Liver (tissue), 9 donors: ENCODE results near the gene GPS2. TPM values are rescaled to one million over a fixed set of nuclear protein-coding genes. Genes with fewer than 3 reads are reported as not detected.

Experiments used
- DNase-seq: peaks from one replicate; pipeline ENCODE4 v3.0.0-alpha.2; 2017; ENCODE audit warnings: low spot score
- H3K27ac ChIP-seq, 2 donors: one replicate each; pipeline ENCODE4 v1.7.0; 2013; ENCODE audit warnings: inconsistent platforms in 2 of 2, low read length in 2 of 2, control low read depth in 1 of 2, low read depth in 1 of 2, mild to moderate bottlenecking in 1 of 2
- H3K27me3 ChIP-seq, 4 donors: one replicate each; pipeline versions ENCODE4 v1.6.1 to v1.7.0; 2013; ENCODE audit warnings: low read length in 3 of 4, inconsistent platforms in 1 of 4, mild to moderate bottlenecking in 1 of 4, moderate library complexity in 1 of 4; ENCODE audit not compliant: control insufficient read depth in 4 of 4, insufficient read depth in 4 of 4
- H3K36me3 ChIP-seq, 4 donors: one replicate each; pipeline versions ENCODE4 v1.6.1 to v1.7.0; 2013; ENCODE audit warnings: low read length in 3 of 4, mild to moderate bottlenecking in 3 of 4, low read depth in 1 of 4, moderate library complexity in 1 of 4; ENCODE audit not compliant: control insufficient read depth in 4 of 4, insufficient read depth in 3 of 4
- H3K4me1 ChIP-seq, 4 donors: one replicate each; pipeline versions ENCODE4 v1.6.1 to v1.7.0; 2013; ENCODE audit warnings: low read length in 3 of 4, mild to moderate bottlenecking in 3 of 4, moderate library complexity in 1 of 4; ENCODE audit not compliant: control insufficient read depth in 4 of 4, insufficient read depth in 4 of 4
- H3K4me3 ChIP-seq, 3 donors: one replicate each; pipeline versions ENCODE4 v1.6.1 to v1.7.0; 2013; ENCODE audit warnings: low read length in 3 of 3, control low read depth in 1 of 3, low read depth in 1 of 3, mild to moderate bottlenecking in 1 of 3
- H3K9ac ChIP-seq, 2 donors: one replicate each; pipeline ENCODE4 v1.7.0; 2013; ENCODE audit warnings: low read length in 2 of 2, mild to moderate bottlenecking in 2 of 2, moderate library complexity in 2 of 2, control low read depth in 1 of 2, low read depth in 1 of 2
- H3K9me3 ChIP-seq, 4 donors: one replicate each; pipeline versions ENCODE4 v1.6.1 to v1.7.0; 2013; ENCODE audit warnings: low read length in 3 of 4; ENCODE audit not compliant: control insufficient read depth in 4 of 4
- EGR1 ChIP-seq, 2 donors: IDR thresholded peaks; 2 replicates each; pipeline ENCODE4 v1.6.1; 2016 to 2018; ENCODE audit warnings: antibody characterized with exemption in 2 of 2, low read depth in 2 of 2
- FOXA1 ChIP-seq: IDR thresholded peaks from 2 replicates; pipeline ENCODE4 v1.6.1; 2016; ENCODE audit warnings: antibody characterized with exemption
- FOXA2 ChIP-seq: IDR thresholded peaks from 2 replicates; pipeline ENCODE4 v1.6.1; 2016; ENCODE audit warnings: antibody characterized with exemption
- GABPA ChIP-seq, 2 donors: IDR thresholded peaks in 1 of 2; conservative IDR thresholded peaks in 1 of 2; 2 replicates each; pipeline ENCODE4 v1.6.1; 2016; ENCODE audit warnings: antibody characterized with exemption in 2 of 2, mild to moderate bottlenecking in 1 of 2, moderate library complexity in 1 of 2
- HNF4A ChIP-seq, 2 donors: conservative IDR thresholded peaks; 2 replicates each; pipeline ENCODE4 v1.6.1; 2016; ENCODE audit warnings: antibody characterized with exemption in 2 of 2, mild to moderate bottlenecking in 2 of 2
- HNF4G ChIP-seq: IDR thresholded peaks from 2 replicates; pipeline ENCODE4 v1.6.1; 2016; ENCODE audit warnings: antibody characterized with exemption
- JUND ChIP-seq, 2 donors: IDR thresholded peaks; 2 replicates each; pipeline ENCODE4 v1.6.1; 2016; ENCODE audit warnings: antibody characterized with exemption in 2 of 2
- NR2F2 ChIP-seq: IDR thresholded peaks from 2 replicates; pipeline ENCODE4 v1.6.1; 2016; ENCODE audit warnings: antibody characterized with exemption
- RAD21 ChIP-seq, 2 donors: IDR thresholded peaks; 2 replicates each; pipeline ENCODE4 v1.6.1; 2016; ENCODE audit warnings: antibody characterized with exemption in 2 of 2, mild to moderate bottlenecking in 2 of 2
- RXRA ChIP-seq, 2 donors: IDR thresholded peaks; 2 replicates each; pipeline ENCODE4 v1.6.1; 2017 to 2018; ENCODE audit warnings: antibody characterized with exemption in 2 of 2, mild to moderate bottlenecking in 1 of 2
- SP1 ChIP-seq: IDR thresholded peaks from 2 replicates; pipeline ENCODE4 v1.6.1; 2018; ENCODE audit warnings: antibody characterized with exemption, mild to moderate bottlenecking
- TAF1 ChIP-seq: conservative IDR thresholded peaks from 2 replicates; pipeline ENCODE4 v1.6.1; 2016; ENCODE audit warnings: antibody characterized with exemption, mild to moderate bottlenecking
- YY1 ChIP-seq: IDR thresholded peaks from 2 replicates; pipeline ENCODE4 v1.6.1; 2016; ENCODE audit warnings: antibody characterized with exemption, mild to moderate bottlenecking
- WGBS: extraction: QIAGEN DNeasy Blood & Tissue Kit; methylation state at CpG from one replicate; pipeline ENCODE4 v1.1.7; 2013; 5-methylcytosine and 5-hydroxymethylcytosine counted together
- polyA plus RNA-seq, 2 donors: library from polyadenylated mRNA; stranded (reverse) in 1 of 2; unstranded in 1 of 2; fragments of 200-250 nt in 1 of 2; fragments of >200 nt in 1 of 2; fragmentation: Nextera tagmentation in 1 of 2; extraction: Ambion mirVana in 1 of 2; gene quantifications; one replicate each; pipeline versions ENCODE4 v1.2.1 to v1.2.3, GENCODE V29; 2013 to 2015
- total RNA-seq, 2 donors: library from RNA; depleted of rRNA; stranded (reverse); fragments of >200 nt; gene quantifications; one replicate each; pipeline ENCODE4 v1.2.3, GENCODE V29; 2014
- TF ChIP-seq, protein P1 (sequence below): IDR thresholded peaks from 2 replicates; pipeline ENCODE4 v1.6.1; 2016; ENCODE audit warnings: antibody characterized with exemption
- TF ChIP-seq, protein P2 (sequence below): IDR thresholded peaks from 2 replicates; pipeline ENCODE4 v1.6.1; 2016; ENCODE audit warnings: antibody characterized with exemption, mild to moderate bottlenecking
- TF ChIP-seq, protein P3 (sequence below): fragments of 150-350 bp; IDR thresholded peaks from 2 replicates; pipeline ENCODE4 v1.5.1; 2017; ENCODE audit warnings: improper control_type of control experiment, low read depth, low read length; ENCODE audit not compliant: missing input control
- TF ChIP-seq, protein P4 (sequence below): IDR thresholded peaks from 2 replicates; pipeline ENCODE4 v1.6.1; 2016; ENCODE audit warnings: antibody characterized with exemption
- TF ChIP-seq, protein P5 (sequence below): IDR thresholded peaks from 2 replicates; pipeline ENCODE4 v1.6.1; 2016; ENCODE audit warnings: antibody characterized with exemption
- donor health status: healthy.
- donor health status: healthy.
- donor health status: healthy.
- donor health status: healthy.
- donor health status: healthy.

Gene GPS2
- total and polyA plus RNA-seq, 4 donors, result 20.8 to 43.1 (median 22.8) TPM

DNA sequence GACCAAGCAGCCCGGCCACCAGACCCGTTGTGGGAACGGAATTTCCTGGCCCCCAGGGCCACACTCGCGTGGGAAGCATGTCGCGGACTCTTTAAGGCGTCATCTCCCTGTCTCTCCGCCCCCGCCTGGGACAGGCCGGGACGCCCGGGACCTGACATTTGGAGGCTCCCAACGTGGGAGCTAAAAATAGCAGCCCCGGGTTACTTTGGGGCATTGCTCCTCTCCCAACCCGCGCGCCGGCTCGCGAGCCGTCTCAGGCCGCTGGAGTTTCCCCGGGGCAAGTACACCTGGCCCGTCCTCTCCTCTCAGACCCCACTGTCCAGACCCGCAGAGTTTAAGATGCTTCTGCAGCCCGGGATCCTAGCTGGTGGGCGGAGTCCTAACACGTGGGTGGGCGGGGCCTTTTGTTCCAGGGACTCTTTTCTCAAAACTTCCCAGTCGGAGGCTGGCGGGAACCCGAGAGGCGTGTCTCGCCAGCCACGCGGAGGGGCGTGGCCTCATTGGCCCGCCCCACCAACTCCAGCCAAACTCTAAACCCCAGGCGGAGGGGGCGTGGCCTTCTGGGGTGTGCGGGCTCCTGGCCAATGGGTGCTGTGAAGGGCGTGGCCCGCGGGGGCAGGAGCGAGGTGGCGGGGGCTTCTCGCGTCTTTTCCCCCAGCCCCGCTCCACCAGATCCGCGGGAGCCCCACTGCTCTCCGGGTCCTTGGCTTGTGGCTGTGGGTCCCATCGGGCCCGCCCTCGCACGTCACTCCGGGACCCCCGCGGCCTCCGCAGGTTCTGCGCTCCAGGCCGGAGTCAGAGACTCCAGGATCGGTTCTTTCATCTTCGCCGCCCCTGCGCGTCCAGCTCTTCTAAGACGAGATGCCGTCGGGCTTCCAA, 33.8 kb downstream of the GPS2 start, which contains the start of gene SLC2A4 (continued):
- TF ChIP-seq, protein P1, sequence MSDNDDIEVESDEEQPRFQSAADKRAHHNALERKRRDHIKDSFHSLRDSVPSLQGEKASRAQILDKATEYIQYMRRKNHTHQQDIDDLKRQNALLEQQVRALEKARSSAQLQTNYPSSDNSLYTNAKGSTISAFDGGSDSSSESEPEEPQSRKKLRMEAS, result peak; percentile 93
- no peak for TF ChIP-seq GABPA (IDR thresholded peaks at IDR 0.05 in 1 of 2, conservative IDR thresholded peaks at IDR 0.05 in 1 of 2)

DNA sequence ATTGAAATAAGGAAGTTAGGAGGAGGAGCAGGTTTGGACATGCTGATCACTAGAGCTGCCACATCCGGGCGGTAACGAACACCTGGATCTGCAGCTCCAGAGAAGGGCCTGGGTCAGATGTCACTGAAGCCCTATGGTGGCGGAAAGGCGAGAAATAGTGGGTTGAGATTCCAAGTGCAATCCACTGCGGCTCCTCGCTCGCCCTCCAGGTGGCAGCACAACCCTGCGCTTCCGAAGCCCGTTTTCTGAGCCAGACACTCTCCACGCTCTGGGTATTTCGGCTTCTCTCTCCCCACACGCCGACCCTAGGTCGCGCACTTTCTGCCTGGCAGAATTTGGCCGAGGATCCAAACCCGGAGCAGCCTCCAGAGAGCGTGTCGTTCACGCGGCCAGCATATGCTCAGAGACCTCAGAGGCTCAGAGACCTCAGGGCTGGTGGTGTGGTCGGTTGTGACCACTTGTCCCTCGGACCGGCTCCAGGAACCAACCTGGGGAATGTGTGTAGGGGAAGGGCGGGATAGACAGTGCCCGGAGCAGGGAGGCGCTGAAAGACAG, 34.6 kb downstream of the GPS2 start:
- peak overlapping the region; percentile 88 to 94 for H3K27ac ChIP-seq
- H3K9me3 ChIP-seq, result no peaks in the 10 kb centered on the region
- TF ChIP-seq JUND (IDR thresholded peaks at IDR 0.05) (no peak), FOXA1 (peak; percentile 38), HNF4A (conservative IDR thresholded peaks at IDR 0.05) (peak; percentile 14 to 34), TAF1 (peak; percentile 48), SP1 (peak; percentile 47), FOXA2 (no peak), GABPA (IDR thresholded peaks at IDR 0.05 in 1 of 2, conservative IDR thresholded peaks at IDR 0.05 in 1 of 2) (no peak), RAD21 (IDR thresholded peaks at IDR 0.05) (peak; percentile 98 to 99), RXRA (IDR thresholded peaks at IDR 0.05) (peak in 1 of 2 donors; percentile 18), HNF4G (no peak), NR2F2 (peak; percentile 53), EGR1 (IDR thresholded peaks at IDR 0.05; ENCODE audit: low read depth in 2 of 2) (no peak), YY1 (no peak)
- TF ChIP-seq, protein P1, result no peak
- TF ChIP-seq, protein P2, sequence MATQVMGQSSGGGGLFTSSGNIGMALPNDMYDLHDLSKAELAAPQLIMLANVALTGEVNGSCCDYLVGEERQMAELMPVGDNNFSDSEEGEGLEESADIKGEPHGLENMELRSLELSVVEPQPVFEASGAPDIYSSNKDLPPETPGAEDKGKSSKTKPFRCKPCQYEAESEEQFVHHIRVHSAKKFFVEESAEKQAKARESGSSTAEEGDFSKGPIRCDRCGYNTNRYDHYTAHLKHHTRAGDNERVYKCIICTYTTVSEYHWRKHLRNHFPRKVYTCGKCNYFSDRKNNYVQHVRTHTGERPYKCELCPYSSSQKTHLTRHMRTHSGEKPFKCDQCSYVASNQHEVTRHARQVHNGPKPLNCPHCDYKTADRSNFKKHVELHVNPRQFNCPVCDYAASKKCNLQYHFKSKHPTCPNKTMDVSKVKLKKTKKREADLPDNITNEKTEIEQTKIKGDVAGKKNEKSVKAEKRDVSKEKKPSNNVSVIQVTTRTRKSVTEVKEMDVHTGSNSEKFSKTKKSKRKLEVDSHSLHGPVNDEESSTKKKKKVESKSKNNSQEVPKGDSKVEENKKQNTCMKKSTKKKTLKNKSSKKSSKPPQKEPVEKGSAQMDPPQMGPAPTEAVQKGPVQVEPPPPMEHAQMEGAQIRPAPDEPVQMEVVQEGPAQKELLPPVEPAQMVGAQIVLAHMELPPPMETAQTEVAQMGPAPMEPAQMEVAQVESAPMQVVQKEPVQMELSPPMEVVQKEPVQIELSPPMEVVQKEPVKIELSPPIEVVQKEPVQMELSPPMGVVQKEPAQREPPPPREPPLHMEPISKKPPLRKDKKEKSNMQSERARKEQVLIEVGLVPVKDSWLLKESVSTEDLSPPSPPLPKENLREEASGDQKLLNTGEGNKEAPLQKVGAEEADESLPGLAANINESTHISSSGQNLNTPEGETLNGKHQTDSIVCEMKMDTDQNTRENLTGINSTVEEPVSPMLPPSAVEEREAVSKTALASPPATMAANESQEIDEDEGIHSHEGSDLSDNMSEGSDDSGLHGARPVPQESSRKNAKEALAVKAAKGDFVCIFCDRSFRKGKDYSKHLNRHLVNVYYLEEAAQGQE, result no peak
- TF ChIP-seq, protein P3, sequence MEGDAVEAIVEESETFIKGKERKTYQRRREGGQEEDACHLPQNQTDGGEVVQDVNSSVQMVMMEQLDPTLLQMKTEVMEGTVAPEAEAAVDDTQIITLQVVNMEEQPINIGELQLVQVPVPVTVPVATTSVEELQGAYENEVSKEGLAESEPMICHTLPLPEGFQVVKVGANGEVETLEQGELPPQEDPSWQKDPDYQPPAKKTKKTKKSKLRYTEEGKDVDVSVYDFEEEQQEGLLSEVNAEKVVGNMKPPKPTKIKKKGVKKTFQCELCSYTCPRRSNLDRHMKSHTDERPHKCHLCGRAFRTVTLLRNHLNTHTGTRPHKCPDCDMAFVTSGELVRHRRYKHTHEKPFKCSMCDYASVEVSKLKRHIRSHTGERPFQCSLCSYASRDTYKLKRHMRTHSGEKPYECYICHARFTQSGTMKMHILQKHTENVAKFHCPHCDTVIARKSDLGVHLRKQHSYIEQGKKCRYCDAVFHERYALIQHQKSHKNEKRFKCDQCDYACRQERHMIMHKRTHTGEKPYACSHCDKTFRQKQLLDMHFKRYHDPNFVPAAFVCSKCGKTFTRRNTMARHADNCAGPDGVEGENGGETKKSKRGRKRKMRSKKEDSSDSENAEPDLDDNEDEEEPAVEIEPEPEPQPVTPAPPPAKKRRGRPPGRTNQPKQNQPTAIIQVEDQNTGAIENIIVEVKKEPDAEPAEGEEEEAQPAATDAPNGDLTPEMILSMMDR, result peak; percentile 98
- TF ChIP-seq, protein P4, sequence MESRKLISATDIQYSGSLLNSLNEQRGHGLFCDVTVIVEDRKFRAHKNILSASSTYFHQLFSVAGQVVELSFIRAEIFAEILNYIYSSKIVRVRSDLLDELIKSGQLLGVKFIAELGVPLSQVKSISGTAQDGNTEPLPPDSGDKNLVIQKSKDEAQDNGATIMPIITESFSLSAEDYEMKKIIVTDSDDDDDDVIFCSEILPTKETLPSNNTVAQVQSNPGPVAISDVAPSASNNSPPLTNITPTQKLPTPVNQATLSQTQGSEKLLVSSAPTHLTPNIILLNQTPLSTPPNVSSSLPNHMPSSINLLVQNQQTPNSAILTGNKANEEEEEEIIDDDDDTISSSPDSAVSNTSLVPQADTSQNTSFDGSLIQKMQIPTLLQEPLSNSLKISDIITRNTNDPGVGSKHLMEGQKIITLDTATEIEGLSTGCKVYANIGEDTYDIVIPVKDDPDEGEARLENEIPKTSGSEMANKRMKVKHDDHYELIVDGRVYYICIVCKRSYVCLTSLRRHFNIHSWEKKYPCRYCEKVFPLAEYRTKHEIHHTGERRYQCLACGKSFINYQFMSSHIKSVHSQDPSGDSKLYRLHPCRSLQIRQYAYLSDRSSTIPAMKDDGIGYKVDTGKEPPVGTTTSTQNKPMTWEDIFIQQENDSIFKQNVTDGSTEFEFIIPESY, result no peak
- TF ChIP-seq, protein P5, sequence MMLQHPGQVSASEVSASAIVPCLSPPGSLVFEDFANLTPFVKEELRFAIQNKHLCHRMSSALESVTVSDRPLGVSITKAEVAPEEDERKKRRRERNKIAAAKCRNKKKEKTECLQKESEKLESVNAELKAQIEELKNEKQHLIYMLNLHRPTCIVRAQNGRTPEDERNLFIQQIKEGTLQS, result no peak
- H3K9ac ChIP-seq, result peak overlapping the region; percentile 1 to 17
- under 1% methylated on average over 29 of the region's 29 CpGs for WGBS
- H3K27me3 ChIP-seq, result no peaks in the 10 kb centered on the region
- H3K4me3 ChIP-seq, result peak overlapping the region; percentile 1 to 50 (median 44)
- no peaks in the 10 kb centered on the region for H3K36me3 ChIP-seq
- H3K4me1 ChIP-seq, result peaks cover 9 to 19% (median 13%) of the 10 kb centered on the region in 4 donors
- peak; percentile 92 for DNase-seq
